Activated CD4-positive, alpha-beta T cell treated with anti-CD3 and anti-CD28 coated beads, Interleukin-2, amount 50 U/mL, for 24 hours (primary cell): Measurements from ENCODE around the gene URGCP.
A peak's percentile ranks its signal among the peaks of the same experiment; 100 is the strongest.

Experiments used
- DNase-seq, 2 donors: peaks; one replicate each; pipeline ENCODE4 v3.0.0-alpha.2; 2020; ENCODE audit warnings: low read depth in 1 of 2, low spot score in 1 of 2

The URGCP gene

GRCh38 chr7:43873300-43873699 lies 33.1 kb downstream of the URGCP start:
- no peak for DNase-seq

GRCh38 chr7:43872406-43873110 lies 33.8 kb downstream of the URGCP start:
- DNase-seq, result no peak

DNA sequence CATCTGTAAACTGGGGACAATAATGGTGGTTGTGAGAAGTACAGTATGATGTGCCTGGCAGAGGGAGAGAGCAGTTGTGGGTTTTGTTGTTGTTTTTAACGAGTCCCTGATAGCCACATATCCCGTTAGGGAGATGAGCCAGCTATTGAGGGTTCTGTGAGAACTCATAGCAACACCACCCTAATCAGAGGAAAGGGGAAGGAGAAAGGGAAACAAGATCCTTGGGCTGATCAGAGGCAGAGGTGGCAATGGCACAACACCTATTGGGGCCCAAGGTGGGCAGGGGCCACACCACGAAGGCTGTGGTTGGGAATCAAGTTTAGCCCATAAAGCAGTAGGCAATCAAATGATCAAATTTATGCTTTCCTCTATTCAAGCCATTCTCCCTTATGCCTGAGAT lies 35.3 kb downstream of the URGCP start:
- no peak for DNase-seq

DNA sequence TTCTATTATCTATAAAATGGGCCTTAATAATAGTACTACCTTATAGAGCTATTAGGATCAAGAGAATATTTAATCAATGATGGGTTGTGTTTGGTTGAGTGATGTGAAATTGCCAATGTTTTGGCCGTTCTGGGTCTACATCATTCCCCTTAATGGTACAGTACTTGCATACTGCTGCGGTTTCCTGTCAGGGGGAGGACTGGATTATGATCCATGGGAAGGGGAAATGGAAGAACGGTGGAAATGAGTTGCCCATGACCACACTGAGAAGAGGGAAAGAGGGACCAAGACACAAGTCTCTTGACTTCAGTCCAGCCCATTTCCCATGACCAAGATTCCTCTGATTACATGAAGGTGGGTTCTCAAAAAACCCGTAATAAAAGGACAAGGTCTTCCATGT lies 36.1 kb downstream of the URGCP start:
- DNase-seq, result no peak

DNA sequence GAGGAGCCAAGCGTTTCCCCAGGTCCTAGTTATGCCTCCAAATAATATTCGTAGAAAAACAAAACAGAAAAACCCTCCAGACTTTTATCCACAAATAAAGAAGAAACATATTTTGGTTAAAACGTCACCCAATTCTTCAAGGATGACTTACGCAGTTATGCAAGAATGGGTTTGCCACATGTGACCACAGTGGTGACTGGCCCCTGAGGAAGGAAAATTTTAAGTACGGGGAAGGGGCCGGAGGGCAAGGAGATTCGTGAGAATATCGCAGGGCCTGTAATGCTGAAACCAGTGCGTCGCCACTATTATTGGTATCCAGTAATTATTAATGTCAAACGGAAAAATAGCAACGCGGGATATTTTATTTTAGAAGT lies 36.5 kb downstream of the URGCP start:
- DNase-seq, result no peak

- peak; percentile 93 for DNase-seq
Measured at GRCh38 chr7:43869006-43869866, 37.2 kb downstream of the URGCP start, which contains the start of gene MRPS24. Gene MRPS24, minus strand, starts transcription at chr7:43869517. Its CDS starts 22 bp downstream, at chr7:43869495.

DNA sequence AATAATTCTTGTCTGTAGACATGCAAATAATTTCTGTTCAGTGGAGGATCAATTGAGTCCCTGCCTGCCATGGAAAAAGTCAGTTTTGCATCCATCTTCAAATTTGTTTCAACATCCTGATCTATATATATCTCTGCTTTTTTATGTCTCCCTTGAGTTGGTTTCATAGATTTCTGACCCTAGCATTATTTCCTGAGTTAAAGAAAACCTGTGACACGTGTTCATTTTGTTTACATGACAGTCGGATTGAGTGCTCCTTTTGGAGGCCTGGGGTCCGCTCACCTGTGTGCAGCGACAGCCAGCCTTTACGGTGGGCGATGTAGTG lies 37.8 kb downstream of the URGCP start:
- DNase-seq, result no peak

DNA sequence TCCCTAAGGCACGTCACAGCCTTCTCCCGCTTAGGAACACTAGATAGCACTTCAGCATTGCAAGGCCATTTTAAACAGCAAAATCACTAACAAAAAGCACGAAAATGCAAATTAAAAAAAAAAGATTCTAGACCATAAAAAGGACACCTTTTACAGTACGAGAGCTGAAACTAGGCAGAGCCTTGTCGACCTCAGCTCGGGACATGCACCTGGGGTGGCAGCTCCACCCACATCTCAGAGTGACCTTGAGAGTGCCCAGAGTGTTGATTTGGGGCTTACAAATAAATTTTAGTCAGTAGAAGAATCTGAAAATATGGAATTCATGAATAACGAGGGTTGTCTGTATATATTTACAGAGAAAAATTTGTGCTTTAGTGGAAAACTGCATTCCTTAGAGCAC lies 38.2 kb downstream of the URGCP start:
- DNase-seq, result no peak

DNA sequence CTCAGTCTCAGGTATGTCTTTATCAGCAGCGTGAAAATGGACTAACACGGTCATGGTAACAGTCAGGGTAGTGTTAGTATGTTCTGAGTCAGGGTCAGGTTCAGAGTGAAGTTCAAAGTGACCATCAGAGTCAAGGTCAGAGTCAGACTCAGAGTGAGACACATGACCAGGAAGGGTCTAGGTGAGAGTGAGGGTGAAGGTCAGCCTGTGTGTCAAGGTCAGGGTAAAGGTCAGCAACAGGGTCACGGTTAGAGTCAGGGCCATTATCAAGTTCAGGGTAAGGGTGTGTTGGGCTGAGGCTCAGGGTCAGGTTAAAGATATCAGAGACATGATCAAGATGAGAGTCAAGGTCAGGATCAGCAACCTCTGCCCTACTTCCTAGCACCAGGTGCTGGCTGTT lies 41.1 kb downstream of the URGCP start:
- DNase-seq, result no peak

DNA sequence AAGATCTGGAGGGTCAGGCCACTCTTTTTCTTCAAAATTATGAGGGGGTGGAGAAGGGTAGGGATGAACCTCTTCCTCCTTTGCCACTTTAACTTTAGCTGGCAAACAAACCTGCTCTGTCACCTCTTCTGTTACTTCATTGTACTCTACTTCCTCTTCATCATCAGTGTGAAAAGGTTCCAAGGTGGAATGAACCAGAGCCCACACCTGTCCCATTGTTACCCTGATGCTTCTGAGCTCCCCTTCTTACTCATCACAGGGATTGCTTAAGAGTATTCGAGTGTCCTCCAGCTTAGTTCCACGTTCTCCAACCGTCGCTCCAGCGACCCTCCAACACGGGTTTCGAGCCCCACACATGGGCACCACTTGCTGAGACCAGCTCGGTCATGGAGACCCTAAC lies 42.3 kb downstream of the URGCP start:
- no peak for DNase-seq

DNA sequence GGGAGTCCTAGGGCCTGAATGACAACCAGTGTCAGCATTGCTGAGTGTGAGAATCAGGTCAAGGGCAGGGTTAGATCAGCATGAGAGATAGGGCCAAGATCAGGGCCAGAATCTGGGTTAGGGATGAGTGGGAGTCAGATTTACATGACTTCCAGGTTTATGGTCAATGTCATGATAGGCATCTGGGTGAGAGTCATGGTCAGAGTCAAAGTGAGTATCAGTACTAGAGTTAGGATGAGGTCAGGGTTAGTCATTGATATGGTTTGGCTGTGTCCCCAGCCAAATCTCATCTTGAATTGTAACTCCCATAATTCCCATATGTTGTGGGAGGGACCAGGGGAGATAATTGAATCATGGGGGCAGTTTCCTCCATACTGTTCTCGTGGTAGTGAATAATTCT lies 49.4 kb downstream of the URGCP start:
- no peak for DNase-seq

GRCh38 chr7:43856316-43856715 lies 50.1 kb downstream of the URGCP start:
- DNase-seq, result no peak

GRCh38 chr7:43855176-43855575 lies 51.2 kb downstream of the URGCP start:
- DNase-seq, result no peak

- no peak for DNase-seq
Measured at GRCh38 chr7:43851805-43852204, 54.6 kb downstream of the URGCP start.

DNA sequence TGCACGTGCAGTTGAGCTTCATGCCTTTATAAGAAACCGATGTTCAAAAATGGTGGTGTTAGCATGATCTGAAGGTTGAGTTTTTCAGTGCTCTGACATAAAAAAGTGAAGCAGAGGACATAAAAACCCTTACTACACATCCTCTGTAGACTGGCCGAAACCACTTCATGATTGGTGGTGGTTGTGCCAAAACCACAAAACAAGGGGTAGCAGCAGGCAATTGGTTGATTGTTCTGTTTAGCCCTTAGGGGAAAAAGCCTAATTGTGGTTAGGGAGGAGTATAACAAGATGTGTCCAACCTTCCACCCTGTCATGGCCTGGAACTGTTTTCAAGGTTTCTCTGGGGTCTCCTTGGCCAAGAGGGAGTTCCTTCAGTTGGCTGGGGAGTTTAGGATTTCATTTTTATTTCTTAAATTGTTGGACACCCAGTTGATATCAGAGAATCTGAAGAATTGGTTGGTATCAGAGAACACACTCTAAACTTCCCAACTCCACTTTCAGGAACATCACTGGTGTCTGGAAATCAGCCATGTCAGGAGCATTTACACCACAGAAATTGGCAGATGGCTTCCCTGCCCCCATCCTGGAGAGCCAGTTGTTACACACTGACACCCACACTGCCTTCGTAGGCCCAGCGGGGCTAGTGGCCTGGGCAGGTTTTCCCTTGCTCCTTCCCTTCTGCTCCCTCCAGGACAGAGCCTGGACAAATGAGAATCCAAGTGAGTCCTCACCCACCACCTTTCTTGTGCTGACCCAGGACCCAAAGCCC lies 55.9 kb downstream of the URGCP start:
- no peak for DNase-seq

GRCh38 chr7:43849047-43849446 lies 57.3 kb downstream of the URGCP start:
- no peak for DNase-seq

DNA sequence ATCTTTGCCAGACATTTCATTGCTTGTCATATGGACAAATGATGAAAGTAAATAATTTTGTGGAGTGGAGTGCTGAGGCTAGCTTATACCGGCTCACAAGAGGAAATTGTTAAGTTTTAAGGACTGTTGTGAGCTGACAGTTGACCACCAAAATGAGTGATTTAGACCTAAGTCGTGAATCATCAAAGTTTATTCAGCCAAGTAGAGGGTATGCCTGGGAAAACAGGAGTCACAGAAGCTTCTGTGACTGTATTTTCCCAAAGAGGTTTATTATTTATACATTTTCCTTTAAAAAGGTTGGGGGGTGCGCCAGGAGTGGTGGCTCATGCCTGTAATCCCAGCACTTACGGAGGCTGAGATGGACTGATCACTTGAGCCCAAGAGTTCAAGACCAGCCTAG lies 58.9 kb downstream of the URGCP start:
- DNase-seq, result no peak

GRCh38 chr7:43844662-43845061 lies 61.7 kb downstream of the URGCP start:
- DNase-seq, result no peak

DNA sequence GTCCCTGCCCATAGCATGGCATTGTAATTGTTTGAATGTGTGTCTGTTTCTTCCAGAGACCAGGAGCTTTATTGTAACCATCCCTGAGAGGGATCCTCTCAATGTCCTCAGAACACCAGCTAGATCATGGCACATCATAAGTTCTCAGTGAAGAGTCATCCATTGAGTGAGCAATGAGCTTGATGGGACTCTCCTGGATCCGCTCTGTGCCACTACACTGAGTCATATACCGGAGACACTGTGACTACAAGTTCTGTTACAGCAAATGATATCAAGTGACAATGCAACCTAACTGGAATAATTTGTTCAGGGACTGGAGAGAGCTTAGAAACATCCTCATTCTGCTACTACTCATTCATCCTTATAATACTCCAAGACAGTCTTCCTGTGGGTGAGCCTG lies 62.1 kb downstream of the URGCP start:
- no peak for DNase-seq

- DNase-seq, result no peak
Measured at GRCh38 chr7:43843296-43843695, 63.1 kb downstream of the URGCP start.

- no peak for DNase-seq
Measured at GRCh38 chr7:43838201-43838658, 68.2 kb downstream of the URGCP start.
